Endothelial cell of umbilical vein (primary cell): ENCODE measurements around the gene MAN2A1. TPM values are rescaled to one million over a fixed set of nuclear protein-coding genes. Genes with fewer than 3 reads are reported as not detected.

ENCODE experiments used
- BruUV-seq: library from RNA; stranded (reverse); fragments of 400-500 nt; replicated peaks from 2 replicates; lab custom pipeline; 2021; lab: Mats Ljungman, UMichigan
- CTCF ChIA-PET: fragments of 300-600, 350-600 bp; sonication (Branson Sonifier 250); formaldehyde crosslinking; loops from one replicate; lab custom pipeline; 2021; ENCODE audit warnings: antibody characterized with exemption, inconsistent platforms; lab: Charles Lee
- POLR2A ChIA-PET: fragments of 300-600, 350-600 bp; sonication (Branson Sonifier 250); formaldehyde crosslinking; loops from one replicate; lab custom pipeline; 2021; ENCODE audit warnings: antibody characterized with exemption, inconsistent platforms; lab: Charles Lee
- DNase-seq: peaks from one replicate; pipeline ENCODE4 v3.0.0-alpha.2; 2011; ENCODE audit warnings: low read depth, low spot score
- FAIRE-seq: peaks from 2 replicates; lab custom pipeline; 2011; peaks lifted over from hg19 to GRCh38; lab: Jason Lieb, UNC
- H2AFZ ChIP-seq: 2 replicates; pipeline ENCODE4 v1.6.0; 2012; ENCODE audit warnings: low read depth, low read length, control low read depth, inconsistent platforms
- H3K27ac ChIP-seq: 2 replicates; pipeline ENCODE4 v1.5.1; 2011; ENCODE audit warnings: low read depth, mild to moderate bottlenecking, control low read depth, low read length, moderate library complexity; ENCODE audit not compliant: insufficient read depth
- H3K27me3 ChIP-seq, 2 experiments: 2 replicates each; pipeline versions ENCODE4 v1.6.0 to v1.6.1; 2011; ENCODE audit warnings: low read length in 2 of 2, mixed read lengths in 1 of 2; ENCODE audit not compliant: control insufficient read depth in 2 of 2, insufficient read depth in 2 of 2
- H3K36me3 ChIP-seq, 2 experiments: 2 replicates in 1 of 2; 3 replicates in 1 of 2; pipeline ENCODE4 v1.5.1; 2011; ENCODE audit warnings: low read length in 2 of 2, mild to moderate bottlenecking in 1 of 2, moderate library complexity in 1 of 2; ENCODE audit not compliant: control insufficient read depth in 2 of 2, insufficient read depth in 2 of 2; ENCODE audit errors: extremely low read depth in 1 of 2
- H3K4me1 ChIP-seq: 3 replicates; pipeline ENCODE4 v1.5.1; 2011; ENCODE audit warnings: mild to moderate bottlenecking, low read length; ENCODE audit not compliant: control insufficient read depth, insufficient read depth; ENCODE audit errors: extremely low read depth
- H3K4me2 ChIP-seq: 2 replicates; pipeline ENCODE4 v1.6.1; 2011; ENCODE audit warnings: low read length, control low read depth, mixed read lengths; ENCODE audit not compliant: insufficient read depth
- H3K4me3 ChIP-seq, 3 experiments: fragments of 200-600 bp in 1 of 3; sonication (generic), shearing (Covaris generic) in 1 of 3; replicated peaks in 1 of 3; 2 replicates each; pipeline ENCODE4 v1.5.1; 2011 to 2016; ENCODE audit warnings: control low read depth in 3 of 3, low read length in 3 of 3, mild to moderate bottlenecking in 2 of 3, inconsistent platforms in 1 of 3, low read depth in 1 of 3, moderate library complexity in 1 of 3; ENCODE audit not compliant: insufficient read depth in 1 of 3
- H3K79me2 ChIP-seq: 2 replicates; pipeline ENCODE4 v1.6.0; 2012; ENCODE audit warnings: low read length, inconsistent platforms; ENCODE audit not compliant: control insufficient read depth, insufficient read depth
- H3K9ac ChIP-seq: replicated peaks from 2 replicates; pipeline ENCODE3; 2011; ENCODE audit warnings: low read length, control low read depth; ENCODE audit not compliant: insufficient read depth; ENCODE audit errors: extremely low read depth
- H3K9me1 ChIP-seq: replicated peaks from 3 replicates; pipeline ENCODE4 v1.6.0; 2011; ENCODE audit warnings: mild to moderate bottlenecking, low read length; ENCODE audit not compliant: control insufficient read depth, insufficient read depth; ENCODE audit errors: extremely low read depth
- H3K9me3 ChIP-seq: replicated peaks from 2 replicates; pipeline ENCODE4 v1.5.1; 2012; ENCODE audit warnings: low read length, inconsistent platforms; ENCODE audit not compliant: control insufficient read depth, insufficient read depth
- H4K20me1 ChIP-seq: replicated peaks from 2 replicates; pipeline ENCODE3; 2011; ENCODE audit warnings: mild to moderate bottlenecking, low read length; ENCODE audit not compliant: control insufficient read depth, insufficient read depth; ENCODE audit errors: extremely low read depth
- CTCF ChIP-seq, 2 donors: IDR thresholded peaks; 1 replicate in 1 of 2; 2 replicates in 1 of 2; pipeline ENCODE4 v1.5.1; 2011; ENCODE audit warnings: low read length in 2 of 2, mild to moderate bottlenecking in 2 of 2, moderate library complexity in 2 of 2, control low read depth in 1 of 2, inconsistent platforms in 1 of 2, low read depth in 1 of 2; ENCODE audit not compliant: insufficient read depth in 1 of 2; ENCODE audit errors: extremely low read depth in 1 of 2
- FOS ChIP-seq: IDR thresholded peaks from 2 replicates; pipeline ENCODE4 v1.6.1; 2011; ENCODE audit warnings: mild to moderate bottlenecking, low read length, moderate library complexity, borderline replicate concordance; ENCODE audit not compliant: insufficient read depth
- GATA2 ChIP-seq: IDR thresholded peaks from 2 replicates; pipeline ENCODE4 v1.7.0; 2011; ENCODE audit warnings: low read depth, mild to moderate bottlenecking, moderate library complexity, mixed read lengths, low read length; ENCODE audit not compliant: insufficient read length, insufficient read depth
- JUN ChIP-seq: IDR thresholded peaks from 2 replicates; pipeline ENCODE4 v1.6.1; 2011; ENCODE audit warnings: borderline replicate concordance, low read depth; ENCODE audit not compliant: insufficient read length, insufficient read depth
- MAX ChIP-seq: IDR thresholded peaks from 2 replicates; pipeline ENCODE4 v1.6.1; 2011; ENCODE audit not compliant: insufficient read depth, insufficient read length
- MYC ChIP-seq: IDR thresholded peaks from one replicate; pipeline ENCODE4 v1.6.1; 2011; ENCODE audit warnings: mild to moderate bottlenecking, low read depth, low read length
- POLR2A ChIP-seq: IDR thresholded peaks from 2 replicates; pipeline ENCODE4 v1.6.1; 2012; ENCODE audit warnings: low read depth, mild to moderate bottlenecking, control low read depth, low read length
- dilution Hi-C: fragments of 300-500 bp; cut with MboI; formaldehyde crosslinking; loops from one replicate; pipeline ENCODE4 v1.15.0; 2019; ENCODE audit warnings: low sequenced_read_pairs; ENCODE audit not compliant: extremely low pct_ligation_motif_present
- intact Hi-C: fragments of 100-400 bp; cut with micrococcal nuclease; formaldehyde crosslinking; loops from one replicate; pipeline ENCODE4 v1.10.0; 2022
- polyA plus RNA-seq, 4 experiments: library from polyadenylated mRNA; depleted of rRNA in 3 of 4; stranded (reverse) in 3 of 4; unstranded in 1 of 4; fragments of >200 nt; gene quantifications; 2 replicates each; pipeline versions ENCODE4 v1.2.1 to v1.2.3, GENCODE V29; 2011 to 2012; ENCODE audit warnings: missing spikeins in 1 of 4
- total RNA-seq: library from RNA; stranded (reverse); gene quantifications from 2 replicates; pipeline ENCODE4 v1.2.3, GENCODE V29; 2021

The MAN2A1 gene
- total and polyA plus RNA-seq, 2 donors (not counting 3 experiments of a cell fraction or from before 2014, with no cell fraction given), result 20.8 to 54.8 TPM

- Histone ChIP-seq H3K9me3 (no peaks in the 10 kb centered on the region), H2AFZ (no peak overlapping the region), H3K27ac (no peak overlapping the region), H4K20me1 (no peaks in the 10 kb centered on the region), H3K4me3 (no peak overlapping the region), H3K4me1 (no peaks in the 10 kb centered on the region), H3K4me2 (no peak overlapping the region), H3K36me3 (no peaks in the 10 kb centered on the region), H3K27me3 (no peaks in the 10 kb centered on the region), H3K9me1 (no peaks in the 10 kb centered on the region), H3K79me2 (peaks cover 72% of the 10 kb centered on the region), H3K9ac (no peak overlapping the region)
- ChIA-PET POLR2A (interaction anchor here (0.6 kb wide), 1 partner anchor 13 kb away, joined by 4 read pairs; no protein-coding TSS in a partner anchor), CTCF (interaction anchor here (1.1 to 1.6 kb wide), 3 partner anchors 9 to 11 kb away, joined by 3 to 7 read pairs (median 5); partner anchors contain the start of gene MAN2A1)
- TF ChIP-seq CTCF (IDR thresholded peaks at IDR 0.05; ENCODE audit: extremely low read depth in 1 of 2, insufficient read depth in 1 of 2, low read depth in 1 of 2, low read length in 2 of 2) (no peak), FOS (no peak), GATA2 (no peak), MAX (no peak), JUN (no peak), POLR2A (no peak), MYC (no peak)
- peak; percentile 8 for FAIRE-seq
- dilution Hi-C loops, result no loop called here
- BruUV-seq, result no TSS peak
- intact Hi-C loops, result no loop called here
- DNase-seq, result no peak
Measured at GRCh38 chr5:109701252-109701651, 11.5 kb downstream of the MAN2A1 start.
